ENCODE results near the gene CAPN7. TPM values are rescaled to one million over a fixed set of nuclear protein-coding genes. Genes with fewer than 3 reads are reported as not detected.

CAPN7 gene
- total RNA-seq, 6 experiments from 2014 or later, result 23.8 to 27.9 (median 26.4) TPM

DNA sequence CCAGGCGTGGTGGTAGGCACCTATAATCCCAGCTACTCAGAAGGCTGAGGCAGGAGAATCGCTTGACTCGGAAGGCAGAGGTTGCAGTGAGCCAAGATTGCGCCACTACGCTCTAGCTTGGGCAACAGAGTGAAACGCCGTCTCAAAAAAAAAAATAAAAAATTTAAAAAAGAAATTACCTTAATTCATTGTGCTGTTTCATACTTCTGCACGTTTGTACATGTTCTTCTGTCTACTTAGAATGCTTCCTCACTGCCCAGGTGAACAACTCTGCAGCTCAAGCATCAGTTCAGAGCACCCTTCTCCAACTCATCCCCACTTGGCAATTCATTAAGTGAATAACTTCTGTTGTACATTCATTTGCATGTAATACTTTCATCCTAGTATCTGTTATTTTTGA lies 14.0 kb downstream of the CAPN7 start:
- Mint-ChIP-seq H3K27me3 (ENCODE audit: insufficient read depth) (no peaks in the 10 kb centered on the region; the same call in 1 of the 2 replicates), H3K27ac (no peak overlapping the region), H3K4me1 (ENCODE audit: low read depth) (no peaks in the 10 kb centered on the region; the same call in 1 of the 2 replicates), H3K36me3 (ENCODE audit: low read depth) (peaks cover 38% of the 10 kb centered on the region), H3K4me3 (no peak overlapping the region), H3K9me3 (no peaks in the 10 kb centered on the region)
- TF ChIP-seq, protein P1, sequence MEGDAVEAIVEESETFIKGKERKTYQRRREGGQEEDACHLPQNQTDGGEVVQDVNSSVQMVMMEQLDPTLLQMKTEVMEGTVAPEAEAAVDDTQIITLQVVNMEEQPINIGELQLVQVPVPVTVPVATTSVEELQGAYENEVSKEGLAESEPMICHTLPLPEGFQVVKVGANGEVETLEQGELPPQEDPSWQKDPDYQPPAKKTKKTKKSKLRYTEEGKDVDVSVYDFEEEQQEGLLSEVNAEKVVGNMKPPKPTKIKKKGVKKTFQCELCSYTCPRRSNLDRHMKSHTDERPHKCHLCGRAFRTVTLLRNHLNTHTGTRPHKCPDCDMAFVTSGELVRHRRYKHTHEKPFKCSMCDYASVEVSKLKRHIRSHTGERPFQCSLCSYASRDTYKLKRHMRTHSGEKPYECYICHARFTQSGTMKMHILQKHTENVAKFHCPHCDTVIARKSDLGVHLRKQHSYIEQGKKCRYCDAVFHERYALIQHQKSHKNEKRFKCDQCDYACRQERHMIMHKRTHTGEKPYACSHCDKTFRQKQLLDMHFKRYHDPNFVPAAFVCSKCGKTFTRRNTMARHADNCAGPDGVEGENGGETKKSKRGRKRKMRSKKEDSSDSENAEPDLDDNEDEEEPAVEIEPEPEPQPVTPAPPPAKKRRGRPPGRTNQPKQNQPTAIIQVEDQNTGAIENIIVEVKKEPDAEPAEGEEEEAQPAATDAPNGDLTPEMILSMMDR (IDR thresholded peaks at IDR 0.05), result no peak
- DNase-seq, result no peak

DNA sequence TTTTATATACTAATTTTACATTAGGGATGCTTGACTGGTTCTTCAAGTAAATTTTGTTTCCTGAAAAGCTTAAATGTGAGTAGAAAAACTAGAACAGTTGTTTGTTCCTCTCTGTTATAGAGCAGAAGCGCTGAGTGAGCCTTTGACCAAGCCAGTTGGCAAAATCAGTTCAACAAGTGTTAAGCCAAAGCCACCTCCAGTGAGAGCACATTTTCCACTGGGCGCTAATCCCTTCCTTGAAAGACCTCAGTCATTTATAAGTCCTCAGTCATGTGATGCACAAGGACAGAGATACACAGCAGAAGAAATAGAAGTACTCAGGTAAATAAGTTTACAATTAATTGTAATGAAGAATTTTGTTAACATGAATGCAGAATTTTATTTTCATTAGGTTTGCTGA lies 14.6 kb downstream of the CAPN7 start:
- DNase-seq, result no peak
- peaks cover 38% of the 10 kb centered on the region for H3K36me3 Mint-ChIP-seq (ENCODE audit: low read depth)
- H3K27ac Mint-ChIP-seq, result no peak overlapping the region
- no peaks in the 10 kb centered on the region; the same call in 1 of the 2 replicates for H3K4me1 Mint-ChIP-seq (ENCODE audit: low read depth)
- H3K9me3 Mint-ChIP-seq, result no peaks in the 10 kb centered on the region
- H3K4me3 Mint-ChIP-seq, result no peak overlapping the region
- H3K27me3 Mint-ChIP-seq (ENCODE audit: insufficient read depth), result no peaks in the 10 kb centered on the region; the same call in 1 of the 2 replicates
- TF ChIP-seq, protein P1 (IDR thresholded peaks at IDR 0.05), result no peak

DNA sequence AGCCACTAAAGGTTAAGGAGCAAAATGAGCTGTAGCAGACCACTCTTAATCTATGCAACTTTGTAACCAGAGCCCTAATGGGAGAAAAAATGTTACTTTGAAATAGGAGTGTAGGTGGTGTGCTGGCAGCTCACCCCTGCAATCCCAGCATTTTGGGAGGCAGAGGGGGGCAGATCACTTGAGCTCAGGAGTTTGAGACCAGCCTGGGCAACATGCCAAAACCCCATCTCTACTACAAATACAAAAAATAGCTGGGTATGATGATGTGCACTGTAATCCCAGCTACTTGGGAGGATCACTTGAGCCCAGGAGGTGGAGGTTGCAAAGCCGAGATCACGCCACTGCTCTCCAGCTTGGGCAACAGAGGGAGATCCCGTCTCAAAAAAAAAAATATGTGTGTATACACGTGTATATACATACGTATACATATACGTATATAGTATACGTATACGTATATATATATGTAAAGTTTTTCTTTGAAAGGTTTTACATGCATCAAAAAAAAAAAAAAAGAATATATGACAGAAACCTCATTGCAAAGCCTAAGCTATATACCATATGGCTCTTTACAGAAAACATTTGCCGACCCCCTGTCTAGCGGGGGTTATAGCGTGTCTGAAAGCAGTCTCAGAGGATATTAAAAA lies 15.7 kb downstream of the CAPN7 start:
- no peak for DNase-seq
- Mint-ChIP-seq H3K4me3 (no peak overlapping the region), H3K27ac (no peak overlapping the region), H3K36me3 (ENCODE audit: low read depth) (peaks cover 32% of the 10 kb centered on the region), H3K4me1 (ENCODE audit: low read depth) (no peaks in the 10 kb centered on the region; the same call in 1 of the 2 replicates), H3K27me3 (ENCODE audit: insufficient read depth) (no peaks in the 10 kb centered on the region; the same call in 1 of the 2 replicates), H3K9me3 (no peaks in the 10 kb centered on the region)
- TF ChIP-seq, protein P1 (IDR thresholded peaks at IDR 0.05), result no peak

DNA sequence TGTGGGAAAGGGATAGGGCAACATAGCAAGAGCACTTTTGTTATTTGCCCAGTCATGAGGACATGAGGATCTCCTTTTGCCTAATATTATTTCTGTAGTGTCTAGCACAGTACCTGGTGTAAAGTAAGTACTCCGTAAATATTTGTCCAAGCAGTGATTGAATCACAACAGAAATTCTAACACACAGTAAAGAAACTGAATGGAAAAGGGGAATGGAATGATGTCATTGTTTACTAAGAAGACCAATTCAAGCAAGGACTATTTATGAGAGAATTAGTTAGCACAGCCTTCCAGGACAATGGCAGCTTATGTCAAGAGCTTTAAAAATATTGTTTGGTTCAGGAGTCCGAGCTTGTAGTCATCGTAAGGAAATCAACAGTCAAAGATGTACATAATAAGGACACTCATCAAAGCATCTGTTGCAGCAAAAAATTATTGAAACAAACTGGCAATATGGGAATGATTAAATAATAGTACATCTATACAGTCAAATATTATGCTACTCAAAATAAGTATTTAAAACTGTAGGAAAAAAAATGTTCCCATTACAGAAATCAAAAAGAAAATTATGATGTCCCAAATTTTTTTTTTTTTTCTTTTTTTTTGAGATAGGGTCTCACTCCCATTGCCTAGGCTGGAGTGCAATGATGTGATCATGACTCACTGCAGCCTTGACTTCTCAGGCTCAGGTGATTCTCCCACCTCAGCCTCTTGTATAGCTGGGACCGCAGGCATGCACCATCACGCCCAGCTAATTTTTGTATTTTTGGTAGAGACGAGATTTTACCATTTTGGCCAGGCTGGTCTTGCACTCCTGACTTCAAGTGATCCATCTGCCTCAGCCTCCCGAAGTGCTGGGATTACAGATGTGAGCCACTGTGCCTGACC lies 17.9 kb downstream of the CAPN7 start:
- TF ChIP-seq, protein P1 (IDR thresholded peaks at IDR 0.05), result no peak
- Mint-ChIP-seq H3K4me1 (ENCODE audit: low read depth) (no peaks in the 10 kb centered on the region; the same call in 1 of the 2 replicates), H3K27ac (no peak overlapping the region), H3K27me3 (ENCODE audit: insufficient read depth) (no peaks in the 10 kb centered on the region; the same call in 1 of the 2 replicates), H3K36me3 (ENCODE audit: low read depth) (peaks cover 18% of the 10 kb centered on the region), H3K4me3 (no peak overlapping the region), H3K9me3 (no peaks in the 10 kb centered on the region)
- DNase-seq, result no peak

DNA sequence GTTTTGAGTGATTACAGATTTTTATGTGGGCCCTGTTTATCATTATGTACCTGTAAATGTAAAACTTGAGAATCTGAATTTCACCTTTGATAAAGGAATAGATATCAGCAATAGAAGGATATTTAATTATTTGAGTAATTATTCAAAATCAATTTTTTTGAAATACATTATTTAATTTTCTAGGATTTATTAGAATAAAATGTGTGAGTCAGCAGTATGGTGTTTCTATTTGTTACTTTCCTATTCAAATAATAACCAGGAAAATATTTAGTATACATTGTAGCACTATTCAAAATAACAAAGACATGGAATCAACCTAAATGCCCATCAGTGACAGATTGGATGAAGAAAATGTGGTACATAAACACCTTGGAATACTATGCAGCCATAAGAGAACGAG lies 22.1 kb downstream of the CAPN7 start:
- Mint-ChIP-seq H3K27me3 (ENCODE audit: insufficient read depth) (no peaks in the 10 kb centered on the region; the same call in 1 of the 2 replicates), H3K27ac (no peak overlapping the region), H3K9me3 (no peaks in the 10 kb centered on the region), H3K4me1 (ENCODE audit: low read depth) (no peaks in the 10 kb centered on the region), H3K36me3 (ENCODE audit: low read depth) (peaks cover 4% of the 10 kb centered on the region), H3K4me3 (no peak overlapping the region)
- TF ChIP-seq, protein P1 (IDR thresholded peaks at IDR 0.05), result no peak
- no peak for DNase-seq

Measured in HFFc6 (cell line).